Measurements from ENCODE around the gene MAP7D1.

MAP7D1 gene

DNA sequence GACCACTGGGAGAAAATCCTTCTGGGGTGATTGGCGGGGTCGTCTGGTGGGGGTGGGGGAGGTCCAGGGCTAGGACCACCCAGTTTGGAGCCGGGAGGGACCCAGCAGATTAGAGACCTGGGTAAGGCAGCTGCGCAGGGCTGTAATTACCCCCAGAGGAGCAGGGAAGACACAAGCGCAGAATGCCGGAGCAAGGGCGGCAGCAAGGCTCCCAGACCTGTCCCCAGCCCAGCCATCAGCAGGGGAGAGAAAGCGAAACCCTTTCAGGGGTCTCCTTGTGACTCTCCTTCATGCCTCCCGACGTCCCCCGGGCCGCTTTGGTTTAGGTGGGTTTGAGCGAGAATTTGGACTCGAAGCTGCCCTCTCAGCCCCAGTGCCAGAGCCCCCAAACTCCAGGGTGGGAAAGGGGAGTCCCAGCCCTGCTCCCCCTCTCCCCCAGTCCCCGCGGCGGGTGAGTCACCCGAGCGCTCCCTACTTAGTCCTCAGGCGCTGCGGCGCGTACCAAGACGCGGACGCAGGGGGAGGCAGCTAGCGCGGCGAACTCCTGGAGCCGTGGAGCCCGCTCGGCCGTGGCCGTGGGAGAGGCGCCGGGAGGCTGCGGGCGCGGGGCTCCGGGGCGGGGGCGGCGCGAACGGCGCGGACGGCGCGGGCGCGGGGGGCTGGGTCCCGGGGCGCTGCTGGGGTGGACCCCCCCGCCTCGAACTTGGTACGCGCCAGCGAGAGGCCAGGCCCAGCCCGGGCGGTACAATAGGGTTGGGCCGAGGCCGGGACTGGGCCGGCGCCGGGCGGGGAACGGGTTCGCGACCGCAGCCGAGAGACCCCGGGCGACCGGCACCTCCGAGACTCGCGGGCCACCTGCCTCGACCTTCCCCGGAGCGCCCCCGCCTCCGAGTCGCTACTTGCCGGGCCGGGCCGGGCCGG is at the start of gene MAP7D1:
TSS of gene MAP7D1 (plus strand) at position 753 of the 921 bp plus-strand sequence. CDS start 258 bp downstream, outside the sequence.
- no peak for DNase-seq

DNA sequence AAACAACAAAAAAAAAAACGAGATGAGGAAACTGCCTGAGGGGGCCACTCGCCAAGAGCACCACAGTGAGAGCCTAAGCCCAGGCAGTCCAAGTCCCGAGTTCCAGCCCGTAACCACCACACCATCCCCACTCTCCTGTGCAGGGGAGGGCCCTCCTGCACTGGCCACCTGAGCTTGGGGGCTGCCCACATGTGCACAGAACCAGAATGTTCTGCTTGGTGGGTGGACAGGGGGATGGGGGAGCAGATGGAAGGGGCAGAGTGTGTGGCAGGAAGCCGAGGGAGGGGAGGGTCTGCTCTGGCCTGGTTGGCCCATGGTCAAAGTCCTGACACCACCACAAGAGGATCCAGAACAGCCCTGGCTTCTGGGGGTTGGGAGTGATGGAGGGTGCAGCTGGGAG is 49.7 kb upstream of the MAP7D1 start:
- DNase-seq, result no peak

GRCh38 chr1:36107394-36107793 is 48.6 kb upstream of the MAP7D1 start:
- no peak for DNase-seq

DNA sequence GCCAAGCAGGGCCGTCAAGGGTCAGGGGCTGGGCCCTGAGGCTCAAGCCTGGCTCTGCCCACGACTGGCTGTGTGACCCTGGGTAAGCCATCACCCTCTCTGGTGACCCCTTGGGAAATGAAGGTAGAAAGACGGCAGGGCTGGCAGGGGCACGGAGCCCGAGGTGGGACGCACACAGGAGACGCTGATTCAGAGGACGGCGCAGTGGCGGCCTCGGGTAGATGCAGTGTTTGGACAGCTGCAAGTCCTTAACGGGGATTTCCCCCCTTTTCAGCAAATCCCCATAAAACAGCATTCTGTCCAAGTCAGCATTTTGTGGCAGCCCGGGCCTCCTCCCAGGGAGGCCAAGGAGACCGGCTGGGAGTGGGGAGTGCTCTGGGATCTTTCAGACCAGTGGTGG is 47.6 kb upstream of the MAP7D1 start:
- DNase-seq, result no peak

DNA sequence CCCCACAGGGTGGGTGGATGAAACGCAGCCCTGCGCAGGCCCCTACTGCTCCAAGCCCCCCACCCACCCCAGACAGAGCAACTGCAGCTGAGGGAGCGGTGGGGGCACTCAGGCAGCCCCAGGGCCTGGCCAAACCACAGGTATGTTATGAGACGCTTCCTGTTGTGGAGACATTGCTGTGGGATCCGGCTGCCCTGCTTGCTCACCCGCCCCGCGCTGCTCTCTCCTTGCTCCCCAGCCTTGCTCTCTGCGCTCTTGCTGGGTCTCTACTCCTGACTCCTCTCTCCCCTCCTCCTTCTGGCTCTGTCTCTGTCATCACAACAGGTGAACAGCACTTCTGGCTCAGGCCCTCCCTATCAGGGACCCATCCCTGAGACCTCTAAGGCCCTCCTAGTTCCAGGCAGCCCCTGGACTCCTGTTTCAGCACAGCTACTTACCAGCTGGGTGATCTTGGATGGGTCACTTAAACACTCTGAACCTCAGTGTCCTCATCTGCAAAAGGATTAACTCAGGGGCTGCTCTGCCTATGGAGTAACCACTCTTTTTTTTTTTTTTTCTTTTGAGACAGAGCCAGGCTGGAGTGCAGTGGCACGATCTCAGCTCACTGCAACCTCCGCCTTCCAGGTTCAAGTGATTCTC is 46.8 kb upstream of the MAP7D1 start:
- no peak for DNase-seq

- no peak for DNase-seq
These were observed 44.8 kb upstream of the MAP7D1 start for GRCh38 chr1:36111151-36111550.

DNA sequence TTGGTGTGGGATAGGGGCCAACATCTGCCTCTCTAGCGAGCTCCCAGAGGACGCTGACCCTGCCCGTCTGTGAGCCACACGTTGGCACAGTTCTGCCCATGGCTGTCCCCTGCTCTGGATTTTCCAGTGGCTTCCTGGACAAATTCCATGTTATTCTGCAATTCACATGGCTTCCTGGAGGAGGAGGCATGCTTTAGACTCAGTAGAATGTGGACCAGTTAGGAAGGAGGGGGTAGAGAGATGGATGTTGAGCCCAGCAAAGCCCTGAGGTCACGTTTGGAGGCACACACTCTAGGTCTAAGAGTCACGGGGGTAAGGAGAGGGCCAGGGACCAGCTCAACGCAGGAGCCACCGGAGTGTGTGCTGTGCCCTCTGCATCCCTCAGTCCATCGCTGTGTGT is 43.1 kb upstream of the MAP7D1 start:
- no peak for DNase-seq

DNA sequence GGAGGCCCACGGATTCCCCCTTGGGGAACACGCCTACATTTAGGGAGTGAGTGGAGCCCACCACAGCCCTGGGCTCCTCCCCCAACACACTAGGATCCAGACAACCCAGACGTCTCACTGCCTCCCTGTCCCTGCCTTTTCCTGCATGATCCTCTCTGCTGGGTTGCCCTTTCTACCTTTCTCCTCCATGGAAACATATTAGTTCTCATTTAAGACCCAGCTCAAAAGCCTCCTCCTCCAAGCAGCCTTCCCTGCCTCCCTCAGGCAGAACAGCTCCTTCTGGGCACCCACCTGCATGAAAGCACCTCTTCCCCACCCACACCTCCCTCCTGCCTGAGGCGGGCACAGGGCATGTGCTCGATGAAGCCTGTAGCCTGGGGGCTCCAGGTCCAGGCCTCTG is 41.6 kb upstream of the MAP7D1 start:
- no peak for DNase-seq

DNA sequence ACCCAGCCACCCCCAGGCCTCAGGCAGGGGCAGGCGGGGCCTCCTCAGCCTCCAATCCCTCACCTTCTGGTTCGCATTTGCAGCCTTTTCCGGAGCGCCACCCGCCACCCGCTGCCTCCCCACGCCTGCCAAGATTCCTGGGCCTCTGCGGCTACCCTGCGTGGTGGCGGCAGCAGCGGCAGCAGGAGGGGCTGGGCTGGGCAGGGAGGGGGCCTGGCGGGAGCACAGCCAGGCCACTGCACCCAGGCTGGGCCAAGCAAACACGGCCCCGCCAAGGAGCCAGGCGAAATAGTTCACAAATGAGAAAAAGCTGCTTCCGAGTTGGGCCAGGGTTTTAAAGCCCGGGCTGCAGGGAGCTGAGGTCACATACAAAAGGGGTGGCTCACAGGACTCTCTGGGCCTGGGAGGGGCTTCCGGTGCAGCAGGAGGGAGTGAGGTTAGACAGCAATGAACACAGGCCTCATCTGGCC is 40.7 kb upstream of the MAP7D1 start:
- DNase-seq, result no peak

- no peak for DNase-seq
These were observed 40.0 kb upstream of the MAP7D1 start for GRCh38 chr1:36115931-36116330.

DNA sequence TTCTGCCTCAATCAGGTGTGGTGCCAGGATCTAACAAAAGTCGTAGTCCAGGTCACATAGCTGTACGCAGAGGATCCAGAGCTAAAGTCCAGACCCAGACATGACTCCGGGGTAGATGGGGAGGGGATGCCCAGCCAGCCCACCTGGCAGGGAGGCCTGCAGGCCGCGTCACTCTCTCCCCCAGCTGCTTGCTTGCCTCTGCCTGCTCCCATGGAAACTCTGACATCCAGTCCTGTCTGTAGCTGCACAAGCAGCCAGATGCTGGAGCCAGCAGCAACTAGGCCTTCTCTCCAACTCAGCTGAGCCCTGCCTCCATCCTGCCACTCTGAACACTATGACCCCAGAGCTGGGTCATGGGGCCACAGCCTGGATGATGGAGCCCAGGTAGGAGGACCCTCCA is 39.1 kb upstream of the MAP7D1 start:
- DNase-seq, result no peak

DNA sequence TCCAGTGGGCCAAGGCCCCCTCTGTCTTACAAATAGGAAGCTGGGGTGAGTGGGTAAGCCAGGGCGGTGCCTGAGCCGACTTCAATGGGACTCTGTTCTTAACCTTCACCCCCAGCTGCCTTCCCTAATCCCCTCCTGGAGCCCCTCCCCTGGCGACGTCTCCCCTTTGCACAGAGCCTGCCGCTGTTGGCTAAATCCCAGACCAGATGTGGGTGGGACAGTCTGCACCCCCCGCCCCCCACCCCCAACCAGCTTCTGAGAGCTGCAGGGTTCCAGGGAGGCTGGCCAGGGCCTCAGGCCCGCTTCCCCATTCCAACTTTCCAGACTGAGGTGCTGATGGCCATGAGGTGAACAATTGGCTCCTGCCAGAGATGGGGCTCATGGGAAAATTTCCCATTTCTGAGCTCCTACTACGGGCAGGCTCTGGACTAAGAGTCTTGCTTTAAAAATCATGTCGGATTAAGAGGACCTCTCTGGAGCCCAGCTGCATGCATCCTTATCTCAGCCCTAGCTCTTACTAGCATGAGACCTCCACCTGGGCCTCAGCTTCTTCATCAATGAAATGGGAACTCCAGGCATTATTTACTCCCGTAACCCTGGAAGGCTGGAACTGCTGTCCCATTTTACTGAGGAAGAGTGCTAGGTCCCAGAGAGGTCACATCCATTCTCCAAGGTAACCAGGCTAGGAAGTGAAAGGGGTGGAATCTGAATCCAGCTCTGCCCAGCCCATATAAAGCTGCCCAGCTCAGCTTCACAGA is 37.3 kb upstream of the MAP7D1 start:
- DNase-seq, result no peak

DNA sequence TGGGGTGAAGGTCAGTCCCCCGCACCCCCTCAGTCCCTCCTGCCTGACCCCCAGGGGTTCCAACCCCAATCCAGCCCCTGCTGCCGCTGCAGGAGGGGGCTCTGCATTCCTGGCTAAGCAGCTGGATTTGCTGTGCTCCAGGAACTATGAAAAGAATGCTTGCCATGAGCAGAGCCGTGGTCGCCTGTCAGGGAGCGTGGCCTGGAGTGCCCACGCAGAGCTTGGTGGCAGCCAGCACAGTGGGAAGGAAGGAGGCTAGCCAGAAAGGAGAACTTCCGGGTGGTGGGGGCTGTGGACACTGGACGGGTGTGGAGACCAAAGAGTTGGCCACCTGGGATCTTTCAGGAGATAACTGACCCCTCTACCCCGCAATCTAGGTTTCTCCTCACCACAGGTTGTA is 36.5 kb upstream of the MAP7D1 start:
- no peak for DNase-seq

DNA sequence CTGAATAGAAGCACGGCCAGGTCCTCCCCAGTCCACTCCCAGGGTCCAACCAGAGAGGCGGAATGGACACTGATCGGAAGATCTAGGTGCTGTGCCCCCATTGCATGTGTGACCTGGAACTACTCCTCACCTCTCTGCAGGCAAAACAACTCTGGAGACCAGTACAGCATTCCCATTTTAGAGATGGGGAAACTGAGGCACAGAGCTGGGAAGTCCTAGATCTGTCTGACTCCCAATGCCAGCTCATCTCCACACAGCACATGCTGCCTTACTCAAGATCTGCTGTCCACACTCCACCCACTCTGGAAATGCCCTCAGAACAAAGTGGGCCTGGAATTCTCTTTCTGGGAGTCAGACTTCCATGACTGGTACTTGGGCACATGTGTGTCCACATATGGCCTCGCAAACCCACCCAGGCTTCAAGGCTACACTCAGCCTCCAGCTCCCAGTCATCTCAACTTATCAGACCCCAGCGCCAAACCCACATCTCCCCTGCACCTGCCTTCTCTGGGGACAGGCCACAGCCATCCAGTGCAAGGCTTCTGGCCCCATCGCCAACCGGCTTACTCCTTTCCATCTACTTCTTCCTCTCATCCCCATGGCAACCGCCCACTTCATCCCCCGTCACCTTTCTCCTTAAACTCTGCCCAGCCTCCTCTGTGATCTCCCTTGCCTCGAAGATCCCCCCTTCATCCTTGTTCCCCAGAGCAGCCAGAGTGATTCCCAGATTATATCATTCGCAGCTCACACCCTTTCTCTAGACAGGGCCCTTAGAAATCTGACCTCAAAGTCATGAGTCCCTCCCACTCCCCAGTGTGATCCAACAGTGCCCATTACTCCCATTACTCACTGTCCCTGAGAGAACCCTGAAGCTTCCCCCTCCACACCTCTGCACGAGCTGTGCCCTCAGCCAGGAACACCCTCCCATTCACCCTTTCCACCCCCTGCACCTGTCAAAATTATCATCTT is 33.6 kb upstream of the MAP7D1 start:
- DNase-seq, result no peak

- no peak for DNase-seq
These were observed 32.6 kb upstream of the MAP7D1 start for GRCh38 chr1:36123356-36123755.

DNA sequence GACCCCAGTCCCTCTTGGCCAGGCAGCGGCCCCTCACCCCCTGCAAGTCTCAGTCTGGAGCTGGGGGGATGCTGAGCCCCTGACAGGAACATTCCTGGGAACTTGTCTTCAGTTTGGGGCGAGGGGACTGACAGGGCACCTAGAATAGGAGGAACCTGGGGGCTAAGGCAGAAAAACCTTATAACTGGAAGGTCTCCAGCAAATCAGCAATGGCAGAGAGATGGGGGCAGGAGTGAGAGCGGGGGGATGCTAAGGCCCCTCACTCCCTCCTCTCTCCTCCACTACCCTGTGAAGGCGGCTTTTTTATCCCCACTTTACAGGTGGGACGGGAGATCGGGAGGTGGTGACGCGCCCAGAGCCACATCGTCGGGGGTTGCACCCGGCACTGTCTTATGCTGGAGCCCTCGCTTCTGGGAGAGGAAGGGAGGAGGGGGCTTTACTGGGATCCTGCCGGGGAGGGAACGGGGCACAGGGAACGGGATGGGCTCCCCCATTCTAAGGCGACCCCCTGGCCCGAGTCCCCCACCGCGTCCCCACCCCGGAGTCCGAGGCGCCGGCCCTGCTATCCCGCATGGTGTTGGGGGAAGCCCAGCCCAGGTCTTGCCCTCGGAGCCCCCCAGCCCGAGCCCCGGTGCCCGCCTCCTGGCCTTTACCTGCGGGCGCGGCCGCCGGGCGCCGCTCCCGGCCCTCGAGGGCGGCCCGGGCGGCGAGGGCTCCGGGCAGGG is 31.4 kb upstream of the MAP7D1 start:
- DNase-seq, result no peak

- no peak for DNase-seq
These were observed 30.6 kb upstream of the MAP7D1 start, which contains the start of gene COL8A2 for GRCh38 chr1:36125129-36125991. Gene COL8A2, minus strand, starts transcription at chr1:36125222. Its CDS starts 24,980 bp downstream, at chr1:36100242.

DNA sequence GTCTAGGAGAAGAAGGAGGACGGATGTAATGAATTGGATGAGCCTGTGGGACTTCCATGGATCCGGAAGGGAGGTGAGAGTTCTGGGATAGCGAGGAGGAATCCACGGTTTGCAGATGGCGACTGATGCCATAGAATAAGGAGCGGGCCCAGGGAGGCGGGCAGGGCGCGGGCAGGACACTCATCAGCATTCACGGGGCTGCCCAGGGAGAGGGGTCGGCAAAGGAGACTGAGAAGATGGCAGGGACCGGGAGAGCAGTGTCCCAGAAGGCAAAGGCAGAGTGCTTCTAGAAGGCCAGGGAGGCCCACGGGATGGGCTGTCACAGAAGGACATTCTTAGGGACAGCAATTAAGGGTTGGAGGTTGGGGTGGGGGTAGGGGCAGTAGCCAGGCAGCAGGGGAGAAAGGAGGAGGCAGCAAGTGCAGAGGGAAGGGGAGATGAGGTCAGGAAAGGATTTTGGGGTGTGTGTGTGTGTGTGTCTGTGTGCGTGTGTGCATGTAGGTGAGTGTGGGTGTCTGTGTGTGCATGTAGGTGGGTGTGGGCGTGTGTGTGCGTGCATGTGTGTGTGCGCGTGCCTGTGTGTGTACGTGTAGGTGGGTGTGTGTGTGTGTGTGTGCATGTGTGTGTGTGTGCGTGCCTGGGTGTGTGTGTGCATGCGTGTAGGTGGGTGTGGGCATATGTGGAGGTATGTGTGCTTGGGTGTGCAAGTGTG is 29.8 kb upstream of the MAP7D1 start:
- no peak for DNase-seq

- DNase-seq, result no peak
These were observed 29.0 kb upstream of the MAP7D1 start for GRCh38 chr1:36126797-36127500.

Data from NCI-H187 treated with DMSO at 0.1 percent for 48 hours (cell line).